Activated T-cell treated with anti-CD3 and anti-CD28 coated beads, Interleukin-2, amount 50 U/mL, for 24 hours (primary cell): ENCODE data around the gene ASPDH.

ENCODE experiments used
- DNase-seq: peaks from one replicate; pipeline ENCODE4 v3.0.0-alpha.2; 2020
- H3K27ac Mint-ChIP-seq: 2 replicates; pipeline ENCODE4 v1.8.0; 2020; ENCODE audit warnings: mild to moderate bottlenecking, mixed read lengths
- H3K27me3 Mint-ChIP-seq: 2 replicates; pipeline ENCODE4 v1.8.0; 2020; ENCODE audit warnings: mixed read lengths
- H3K36me3 Mint-ChIP-seq: 2 replicates; pipeline ENCODE4 v1.8.0; 2020; ENCODE audit warnings: low read depth, mixed read lengths
- H3K4me1 Mint-ChIP-seq: 2 replicates; pipeline ENCODE4 v1.8.0; 2020; ENCODE audit warnings: low read depth, mixed read lengths
- H3K4me3 Mint-ChIP-seq: 2 replicates; pipeline ENCODE4 v1.8.0; 2020; ENCODE audit warnings: mild to moderate bottlenecking, moderate library complexity, mixed read lengths
- H3K9me3 Mint-ChIP-seq: 2 replicates; pipeline ENCODE4 v1.8.0; 2020; ENCODE audit warnings: mixed read lengths

ASPDH gene

DNA sequence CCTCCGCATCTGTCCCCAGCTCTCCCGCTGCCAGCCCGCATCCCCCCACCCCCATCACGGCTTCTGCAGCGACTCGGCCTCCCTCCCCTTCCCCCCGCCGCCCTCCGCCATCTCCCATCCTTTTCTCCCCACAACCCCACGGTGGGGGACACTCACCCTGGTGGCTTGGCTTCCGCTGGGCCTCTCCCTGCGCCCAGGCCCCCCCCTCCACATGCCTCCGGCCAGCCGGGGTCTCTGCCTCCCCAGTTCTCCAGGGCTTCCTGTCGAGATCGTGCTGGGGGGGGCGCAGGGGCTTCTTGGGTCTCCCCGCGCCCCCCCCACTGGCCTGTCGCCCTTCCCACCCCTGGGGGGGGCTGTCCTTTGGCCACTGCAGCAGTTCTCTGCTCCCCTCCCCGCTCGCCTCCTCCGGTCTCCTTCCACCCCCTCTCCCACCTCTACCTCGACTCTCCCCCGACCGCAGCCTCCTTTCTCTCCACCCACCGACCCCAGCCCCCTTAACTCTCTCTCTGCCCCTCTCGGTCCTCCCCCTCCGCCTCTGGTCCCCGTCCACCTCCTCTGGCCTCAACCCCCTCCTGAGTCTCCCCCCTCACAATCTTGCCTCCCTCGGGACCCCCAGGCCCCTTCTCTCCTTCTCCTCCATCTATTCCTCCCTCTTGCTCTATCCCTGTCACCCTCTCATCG is 37.5 kb upstream of the ASPDH start:
- Mint-ChIP-seq H3K4me1 (peaks cover 3% of the 10 kb centered on the region), H3K9me3 (no peaks in the 10 kb centered on the region), H3K27me3 (peaks cover 67% of the 10 kb centered on the region), H3K4me3 (no peak overlapping the region), H3K36me3 (no peaks in the 10 kb centered on the region), H3K27ac (no peak overlapping the region)
- no peak for DNase-seq

DNA sequence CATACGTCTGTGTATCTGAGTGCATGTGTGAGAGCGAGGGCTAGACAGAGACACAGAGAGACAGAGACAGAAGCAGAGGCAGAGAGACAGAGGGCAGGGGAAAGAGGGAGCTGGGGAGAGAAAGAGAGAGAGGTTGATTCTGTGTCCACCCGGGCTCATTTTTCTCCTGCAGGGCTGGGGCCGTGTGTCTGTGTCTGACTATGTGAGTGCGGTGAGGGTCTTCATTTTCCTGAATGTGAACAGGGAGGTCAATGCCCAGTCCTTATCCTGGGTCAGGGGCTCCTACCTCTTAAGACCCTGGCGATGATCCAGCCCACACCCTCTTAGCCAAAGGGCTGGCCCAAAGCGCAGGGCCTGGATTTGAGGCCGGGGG is 36.9 kb upstream of the ASPDH start:
- peaks cover 63% of the 10 kb centered on the region for H3K27me3 Mint-ChIP-seq
- DNase-seq: no peak
- H3K36me3 Mint-ChIP-seq: no peaks in the 10 kb centered on the region
- H3K4me3 Mint-ChIP-seq: no peak overlapping the region
- H3K4me1 Mint-ChIP-seq: peaks cover 3% of the 10 kb centered on the region
- no peak overlapping the region for H3K27ac Mint-ChIP-seq
- no peaks in the 10 kb centered on the region for H3K9me3 Mint-ChIP-seq

DNA sequence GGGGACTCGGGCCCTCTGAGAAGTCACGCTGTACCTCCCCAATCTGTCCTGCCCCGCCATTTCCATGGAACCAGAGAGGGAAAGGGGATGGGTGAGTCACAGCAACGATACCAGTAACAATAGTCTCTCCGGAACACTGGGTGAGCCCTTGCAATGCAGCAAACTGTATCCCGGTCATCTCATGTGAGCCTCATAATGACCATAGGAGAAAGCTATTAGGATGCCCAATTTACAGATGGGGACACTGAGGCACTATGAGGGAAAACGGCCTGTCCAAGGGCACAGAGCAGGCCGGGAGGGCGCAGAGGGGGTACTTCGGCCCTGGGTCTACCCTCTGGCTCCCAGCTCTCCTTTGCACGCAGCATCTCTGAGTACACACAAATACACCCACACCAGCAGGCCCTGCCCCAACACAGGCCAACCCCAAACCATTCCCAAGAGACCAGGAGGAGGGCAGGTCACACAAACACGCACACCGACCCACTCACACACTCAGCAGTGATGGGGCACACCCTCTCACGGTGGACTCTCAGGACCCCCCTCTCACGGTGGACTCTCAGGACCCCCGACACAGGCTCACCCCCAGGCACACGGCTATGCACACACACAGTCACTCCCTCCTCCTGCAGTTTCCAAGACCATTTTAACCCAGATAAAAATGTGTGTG is 36.3 kb upstream of the ASPDH start:
- Mint-ChIP-seq H3K27me3 (peaks cover 58% of the 10 kb centered on the region), H3K27ac (no peak overlapping the region), H3K4me1 (peaks cover 3% of the 10 kb centered on the region), H3K4me3 (no peak overlapping the region), H3K36me3 (no peaks in the 10 kb centered on the region), H3K9me3 (no peaks in the 10 kb centered on the region)
- DNase-seq: no peak

DNA sequence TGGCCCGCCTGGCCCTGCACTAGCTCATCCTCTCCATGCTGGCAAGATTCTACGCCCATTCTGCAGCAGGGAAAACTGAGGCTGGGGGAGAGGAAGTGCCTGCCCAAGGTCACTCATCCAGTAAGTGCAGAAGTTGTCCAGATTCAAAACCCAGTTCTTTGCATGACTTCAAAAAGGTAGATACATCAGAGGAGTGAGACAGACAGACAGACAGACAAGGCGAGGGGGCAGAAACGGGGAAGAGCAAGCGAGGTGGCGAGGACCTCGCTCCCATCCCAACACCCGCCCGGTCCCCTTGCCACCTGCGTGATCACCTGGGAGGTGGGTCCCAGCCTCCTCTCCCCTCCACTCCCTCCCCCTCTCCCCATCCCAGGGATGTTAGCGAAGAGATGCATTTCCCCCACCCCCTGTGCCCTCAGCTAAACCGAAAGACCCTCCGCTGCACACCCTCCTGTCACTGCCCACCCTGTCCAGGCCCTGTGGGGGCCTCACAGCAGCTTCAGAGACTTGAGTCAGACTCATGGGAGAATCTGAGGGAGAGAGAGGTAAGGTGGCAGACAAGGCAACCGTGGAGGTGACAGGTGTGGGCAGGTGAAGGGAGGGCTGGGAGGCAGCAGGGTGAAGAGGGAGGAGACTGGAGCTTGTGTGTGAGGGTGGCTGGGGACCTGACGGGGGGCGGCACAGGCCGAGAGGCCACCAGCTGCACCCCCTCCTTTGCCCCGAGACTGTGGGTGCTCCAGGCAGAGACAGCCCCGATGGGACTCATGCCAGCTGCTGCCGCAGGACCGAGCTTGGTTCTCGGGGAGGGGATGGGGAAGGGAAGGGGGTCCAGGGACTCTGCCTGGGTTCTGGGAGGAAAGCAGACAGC is 35.6 kb upstream of the ASPDH start:
- Mint-ChIP-seq H3K9me3 (no peaks in the 10 kb centered on the region), H3K36me3 (no peaks in the 10 kb centered on the region), H3K4me3 (no peak overlapping the region), H3K4me1 (peaks cover 3% of the 10 kb centered on the region), H3K27me3 (peaks cover 50% of the 10 kb centered on the region), H3K27ac (no peak overlapping the region)
- DNase-seq: no peak

DNA sequence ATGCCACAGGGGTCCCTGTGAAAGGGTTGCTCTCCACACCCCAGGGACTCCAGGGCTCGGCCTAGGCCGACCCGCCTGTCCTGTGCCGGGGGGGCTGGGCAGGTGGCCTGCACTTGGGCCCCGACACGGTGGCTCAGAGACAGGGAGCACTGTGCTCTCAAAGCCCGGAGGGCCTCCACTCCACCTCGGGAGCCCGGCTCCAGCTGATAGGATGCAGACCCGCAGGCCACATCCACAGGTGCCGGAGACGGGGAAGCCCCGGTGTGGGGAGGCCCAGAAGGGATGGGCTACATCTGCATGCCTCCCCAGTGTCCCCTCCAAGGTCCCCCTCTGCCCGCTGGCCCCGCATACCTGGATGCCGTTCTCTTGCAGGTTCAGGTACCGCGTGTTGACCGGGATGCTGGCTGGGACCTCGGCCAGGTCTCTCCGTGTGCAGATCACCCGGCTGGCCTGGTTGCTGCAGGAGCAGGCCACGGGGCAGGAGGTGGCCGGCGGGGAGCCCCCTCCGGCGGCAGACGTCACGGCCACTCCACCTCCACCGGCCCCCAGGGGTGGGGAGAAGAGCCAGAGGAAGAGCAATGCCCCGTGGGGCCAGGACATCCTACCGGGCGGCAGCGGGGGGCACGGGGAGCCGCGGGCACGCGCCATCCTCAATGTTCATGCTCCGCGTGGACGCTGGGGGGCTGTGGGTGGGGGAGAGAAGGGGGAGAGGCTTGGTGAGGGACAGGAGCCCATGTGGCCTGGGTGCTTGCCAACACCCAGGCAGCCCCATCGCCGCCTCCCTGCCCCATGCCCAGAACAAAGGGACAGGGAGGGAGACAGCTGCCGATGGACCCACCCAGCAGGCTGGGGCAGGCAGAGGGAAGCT is 34.7 kb upstream of the ASPDH start:
- Mint-ChIP-seq H3K27ac (no peak overlapping the region), H3K4me3 (no peak overlapping the region), H3K27me3 (peaks cover 43% of the 10 kb centered on the region), H3K4me1 (peaks cover 3% of the 10 kb centered on the region), H3K36me3 (no peaks in the 10 kb centered on the region), H3K9me3 (no peaks in the 10 kb centered on the region)
- DNase-seq: no peak

DNA sequence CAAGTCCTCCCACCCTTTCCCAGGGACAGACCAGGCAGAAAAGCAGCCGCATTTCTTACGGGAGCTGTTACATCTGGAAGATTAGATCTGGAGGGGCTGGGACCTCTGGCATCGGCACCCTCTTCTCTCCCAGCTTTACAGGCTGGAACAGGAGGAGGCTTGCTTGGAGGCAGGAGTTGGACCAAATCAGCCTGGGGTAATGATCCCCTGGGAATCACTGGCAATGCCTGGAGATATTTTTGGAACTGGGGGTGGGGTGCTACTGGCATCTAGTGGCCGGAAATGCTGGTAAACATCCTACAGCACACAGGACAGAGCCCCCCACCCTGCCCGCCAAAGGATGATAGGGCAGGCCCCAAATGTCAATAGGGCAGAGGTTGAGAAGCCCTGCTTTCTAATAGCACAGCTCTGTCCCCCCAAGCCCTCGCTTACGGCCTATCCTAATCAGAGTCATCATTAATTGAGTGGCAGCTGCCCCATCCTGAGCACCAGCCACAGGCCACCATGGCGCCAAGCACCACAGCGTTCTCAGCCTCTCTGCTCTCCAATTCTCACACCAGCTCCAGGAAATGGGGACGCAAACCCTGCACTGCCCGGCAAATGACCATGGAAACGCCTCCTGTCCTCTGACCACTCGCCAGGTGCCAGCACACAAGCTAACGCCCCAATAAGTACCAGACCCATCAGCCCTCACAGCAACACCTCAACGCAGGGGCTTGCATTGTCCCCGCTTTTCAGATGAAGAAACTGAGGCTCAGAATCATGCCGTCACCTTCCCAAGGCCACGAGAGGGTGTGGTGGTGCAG is 33.9 kb upstream of the ASPDH start:
- no peak for DNase-seq
- H3K27me3 Mint-ChIP-seq: peaks cover 34% of the 10 kb centered on the region
- no peaks in the 10 kb centered on the region for H3K9me3 Mint-ChIP-seq
- H3K4me3 Mint-ChIP-seq: no peak overlapping the region
- H3K4me1 Mint-ChIP-seq: peaks cover 3% of the 10 kb centered on the region
- H3K27ac Mint-ChIP-seq: no peak overlapping the region
- H3K36me3 Mint-ChIP-seq: no peaks in the 10 kb centered on the region

DNA sequence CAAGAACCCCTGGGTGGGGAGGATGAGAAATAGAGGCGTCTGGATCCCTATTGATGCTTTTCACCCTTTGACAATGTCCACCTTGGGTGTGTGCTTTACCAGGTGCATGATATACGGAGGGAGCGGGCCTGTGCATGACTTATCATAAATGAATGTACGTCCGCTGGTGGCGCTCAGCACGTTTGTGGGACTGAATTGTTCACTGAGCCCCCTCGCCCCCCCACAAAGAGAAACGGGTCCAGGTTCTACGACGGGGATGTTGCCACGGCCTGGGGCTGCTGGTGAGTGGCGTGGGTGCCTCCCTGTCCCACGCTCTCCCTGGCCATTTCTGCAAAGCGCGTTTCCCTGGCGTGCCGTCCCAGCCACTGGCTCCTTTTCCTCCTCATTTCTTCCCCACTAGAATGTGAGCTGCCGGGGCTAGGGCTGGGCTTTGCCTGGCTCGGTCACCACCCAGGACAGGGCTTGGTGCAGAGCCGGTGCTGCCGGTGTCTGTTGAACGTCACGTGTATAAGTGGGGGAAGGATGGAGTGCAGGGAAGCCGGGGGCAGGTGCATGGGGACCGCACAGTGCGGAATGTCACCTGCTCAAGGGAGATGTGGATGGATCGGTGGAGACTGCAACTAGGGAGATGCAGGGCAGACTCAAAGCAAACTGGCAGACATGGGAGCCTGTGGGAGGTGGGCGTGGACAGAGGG is 33.0 kb upstream of the ASPDH start:
- Mint-ChIP-seq H3K9me3 (no peaks in the 10 kb centered on the region), H3K27ac (no peak overlapping the region), H3K4me3 (no peak overlapping the region), H3K4me1 (no peaks in the 10 kb centered on the region), H3K36me3 (no peaks in the 10 kb centered on the region), H3K27me3 (peaks cover 26% of the 10 kb centered on the region)
- DNase-seq: no peak

DNA sequence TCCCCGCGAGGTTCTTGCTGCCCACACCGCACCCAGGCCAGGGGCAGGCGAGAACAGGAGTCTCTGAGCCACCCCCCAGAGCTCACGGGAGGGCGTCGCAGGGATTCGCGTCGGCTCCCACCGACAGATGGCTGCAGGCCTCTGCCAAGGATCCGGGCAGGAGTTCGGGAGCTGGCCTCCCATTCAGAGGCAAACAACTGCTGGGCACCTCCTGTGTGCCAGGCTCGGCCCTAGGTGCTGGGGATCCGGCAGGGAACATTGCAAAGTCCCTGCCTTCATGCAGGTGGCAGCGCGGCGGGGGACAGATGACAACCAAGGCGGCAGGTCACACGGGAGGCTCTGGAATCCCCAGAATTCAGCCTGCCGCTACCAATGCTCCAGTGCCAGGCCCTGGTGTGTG is 29.2 kb upstream of the ASPDH start:
- Mint-ChIP-seq H3K27me3 (peaks cover 7% of the 10 kb centered on the region), H3K36me3 (no peaks in the 10 kb centered on the region), H3K4me3 (no peak overlapping the region), H3K27ac (no peak overlapping the region), H3K4me1 (no peaks in the 10 kb centered on the region), H3K9me3 (no peaks in the 10 kb centered on the region)
- no peak for DNase-seq

DNA sequence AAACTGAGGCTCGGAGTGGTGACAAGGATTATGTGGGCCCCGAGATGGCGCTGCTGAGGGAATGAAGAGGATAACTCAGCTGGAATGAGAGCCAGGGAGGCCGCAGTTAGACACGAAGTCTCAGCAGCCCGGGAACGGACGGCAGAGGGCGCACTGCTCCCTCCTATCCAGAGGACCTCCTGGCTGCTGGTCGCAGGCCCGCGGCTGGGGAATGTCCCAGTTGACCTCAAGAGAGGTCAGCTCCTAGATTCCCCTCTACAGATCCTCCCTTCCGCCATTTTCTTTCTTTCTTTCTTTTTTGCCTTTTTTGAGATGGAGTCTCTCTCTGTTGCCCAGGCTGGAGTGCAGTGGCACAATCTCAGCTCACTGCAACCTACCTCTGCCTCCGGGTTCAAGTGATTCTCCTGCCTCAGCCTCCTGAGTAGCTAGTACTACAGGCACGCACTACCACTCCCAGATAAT is 24.1 kb upstream of the ASPDH start:
- H3K4me3 Mint-ChIP-seq: no peak overlapping the region
- H3K4me1 Mint-ChIP-seq: peaks cover 5% of the 10 kb centered on the region
- DNase-seq: peak; percentile 76
- no peaks in the 10 kb centered on the region for H3K36me3 Mint-ChIP-seq
- H3K27me3 Mint-ChIP-seq: peaks cover 18% of the 10 kb centered on the region
- H3K9me3 Mint-ChIP-seq: peaks cover 1% of the 10 kb centered on the region
- no peak overlapping the region for H3K27ac Mint-ChIP-seq

DNA sequence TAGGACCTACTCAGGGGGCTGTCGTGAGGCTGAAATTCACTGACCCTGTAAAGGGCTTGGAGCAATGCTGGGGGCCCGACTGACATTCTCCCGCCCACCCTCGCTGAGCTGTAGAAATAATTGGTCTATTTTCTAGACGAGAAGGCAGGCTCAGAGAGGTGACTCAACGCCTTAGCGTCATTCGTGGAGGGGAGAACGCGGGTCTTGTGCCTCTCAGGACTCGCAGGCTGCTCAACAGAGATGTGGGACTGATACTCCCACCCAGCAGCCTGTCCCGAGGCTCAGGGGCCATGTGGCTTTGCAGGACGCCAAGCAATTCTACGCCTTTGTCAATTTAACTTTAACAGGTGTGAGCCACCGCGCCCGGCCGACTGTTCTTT is 23.6 kb upstream of the ASPDH start:
- H3K4me3 Mint-ChIP-seq: no peak overlapping the region
- peaks cover 5% of the 10 kb centered on the region for H3K4me1 Mint-ChIP-seq
- no peak for DNase-seq
- no peaks in the 10 kb centered on the region for H3K36me3 Mint-ChIP-seq
- peaks cover 6% of the 10 kb centered on the region for H3K9me3 Mint-ChIP-seq
- no peak overlapping the region for H3K27ac Mint-ChIP-seq
- peaks cover 23% of the 10 kb centered on the region for H3K27me3 Mint-ChIP-seq

DNA sequence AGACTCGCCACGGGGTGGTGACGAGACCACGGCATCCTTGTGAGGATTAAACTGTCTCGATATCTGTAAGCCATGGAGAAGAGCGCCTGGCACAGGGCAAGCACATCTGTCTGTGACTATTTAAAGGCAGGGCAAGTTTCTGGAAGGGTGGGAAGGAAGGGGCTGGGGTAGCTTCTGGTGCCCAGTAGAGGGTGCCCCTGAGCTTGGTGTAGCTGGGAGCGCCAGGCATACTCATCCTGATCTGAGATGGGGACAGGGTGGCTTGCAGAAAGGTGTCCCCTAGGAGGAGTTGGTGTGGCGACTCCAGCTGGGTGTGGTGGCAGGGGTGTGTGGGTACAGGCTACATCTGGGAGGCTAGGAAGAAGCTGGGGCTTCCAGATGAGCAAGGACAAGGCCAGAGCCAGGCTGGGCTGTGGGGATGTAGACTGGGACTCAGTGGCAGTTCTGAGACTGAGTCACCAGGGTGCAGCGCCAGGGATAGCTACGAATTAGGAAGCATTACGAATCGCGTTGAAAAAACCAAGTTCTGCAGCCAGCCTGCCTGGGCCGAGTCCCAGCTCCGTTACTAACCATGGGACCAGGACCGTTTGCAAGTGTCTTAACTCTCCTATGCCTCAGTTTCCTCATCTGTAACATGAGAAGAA is 23.1 kb upstream of the ASPDH start:
- H3K36me3 Mint-ChIP-seq: no peaks in the 10 kb centered on the region
- H3K9me3 Mint-ChIP-seq: peaks cover 6% of the 10 kb centered on the region
- no peak overlapping the region for H3K27ac Mint-ChIP-seq
- DNase-seq: no peak
- H3K4me1 Mint-ChIP-seq: peaks cover 5% of the 10 kb centered on the region
- H3K27me3 Mint-ChIP-seq: peaks cover 26% of the 10 kb centered on the region
- H3K4me3 Mint-ChIP-seq: no peak overlapping the region

DNA sequence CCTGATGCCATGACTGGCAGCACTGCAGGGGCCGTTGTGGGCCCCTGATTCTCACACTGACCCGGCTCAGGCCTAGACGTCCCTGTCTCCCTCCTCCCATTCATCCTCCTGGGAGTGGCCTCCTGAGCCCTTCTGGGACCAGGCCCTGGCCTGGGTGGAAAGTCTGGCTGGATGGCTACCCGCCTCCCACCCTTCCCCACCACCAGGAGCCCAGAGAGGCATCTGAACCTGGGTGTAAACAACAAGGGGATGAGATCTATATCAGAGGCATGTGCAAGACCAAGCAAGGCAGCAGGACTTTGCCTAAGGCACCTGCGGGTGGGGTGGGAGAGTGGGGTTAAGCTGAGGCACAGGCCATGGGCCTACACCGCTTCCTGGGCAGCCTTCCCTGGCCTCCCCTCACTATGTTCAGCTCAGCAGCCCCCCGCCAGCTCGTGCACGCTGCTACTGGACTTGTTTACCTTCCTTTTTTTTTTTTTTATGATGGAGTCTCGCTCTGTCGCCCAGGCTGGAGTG is 22.0 kb upstream of the ASPDH start:
- no peak overlapping the region for H3K27ac Mint-ChIP-seq
- H3K36me3 Mint-ChIP-seq: no peaks in the 10 kb centered on the region
- no peak overlapping the region for H3K4me3 Mint-ChIP-seq
- no peak for DNase-seq
- H3K27me3 Mint-ChIP-seq: peaks cover 34% of the 10 kb centered on the region
- H3K9me3 Mint-ChIP-seq: peaks cover 6% of the 10 kb centered on the region
- peaks cover 5% of the 10 kb centered on the region for H3K4me1 Mint-ChIP-seq

DNA sequence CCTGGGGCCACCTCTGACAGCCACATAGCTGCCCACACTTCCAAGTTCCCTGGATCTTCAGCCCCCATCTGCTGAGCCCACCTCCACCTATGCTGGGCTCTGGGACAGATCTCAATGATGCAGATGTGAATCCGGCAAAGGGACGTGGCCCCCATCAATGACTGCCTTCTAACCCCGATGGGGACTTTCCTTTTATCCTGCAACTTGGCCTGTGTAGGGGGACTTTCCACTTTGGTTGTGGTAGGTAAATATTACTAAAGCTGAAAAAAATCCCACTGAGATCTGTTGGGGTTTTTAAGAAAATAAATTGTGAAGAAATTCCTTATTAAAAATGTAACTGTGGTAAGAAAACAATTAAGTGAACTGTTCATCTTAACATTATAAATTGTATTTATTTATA is 20.8 kb upstream of the ASPDH start:
- no peak for DNase-seq
- no peak overlapping the region for H3K27ac Mint-ChIP-seq
- H3K4me3 Mint-ChIP-seq: no peak overlapping the region
- no peaks in the 10 kb centered on the region for H3K36me3 Mint-ChIP-seq
- peaks cover 41% of the 10 kb centered on the region for H3K27me3 Mint-ChIP-seq
- H3K9me3 Mint-ChIP-seq: peaks cover 6% of the 10 kb centered on the region
- H3K4me1 Mint-ChIP-seq: peaks cover 5% of the 10 kb centered on the region
